Measurements from ENCODE around the gene PDC.
"Not testable (repeated sequence)": the region's sequence is repeated elsewhere in the genome, so short reads cannot be mapped to it uniquely, and the experiment has no call there.

PDC gene

GRCh38 chr1:186401446-186401845 is 59.5 kb downstream of the PDC start:
- not testable (repeated sequence) for DNase-seq (ENCODE audit: low read depth in 2 of 2)

Measured in activated CD4-positive, alpha-beta T cell treated with anti-CD3 and anti-CD28 coated beads for 24 hours (primary cell).